Measurements from ENCODE around the gene NXPE4.

Gene NXPE4

GRCh38 chr11:114553642-114554041 is 41.9 kb downstream of the NXPE4 start:
- Histone ChIP-seq H3K4me2 (ENCODE audit: low read length) (no peak overlapping the region), H3K9me3 (ENCODE audit: insufficient read depth, low read length) (no peaks in the 10 kb centered on the region), H3K4me3 (ENCODE audit: low read length) (no peak overlapping the region), H4K20me1 (ENCODE audit: insufficient read depth, low read length) (no peaks in the 10 kb centered on the region), H3K27me3 (ENCODE audit: low read depth, low read length) (no peaks in the 10 kb centered on the region), H3K36me3 (replicated peaks; ENCODE audit: low read depth, low read length) (no peaks in the 10 kb centered on the region), H3K27ac (ENCODE audit: low read length) (no peak overlapping the region), H3K4me1 (ENCODE audit: low read length) (no peaks in the 10 kb centered on the region), H3K9ac (ENCODE audit: low read length) (no peak overlapping the region), H3K79me2 (ENCODE audit: low read length) (no peaks in the 10 kb centered on the region), H2AFZ (ENCODE audit: low read depth, low read length) (no peak overlapping the region)
- TF ChIP-seq CTCF (IDR thresholded peaks at IDR 0.05; ENCODE audit: low read depth, low read length), result no peak
- no peak for TF ChIP-seq EZH2phosphoT487 (IDR thresholded peaks at IDR 0.05; ENCODE audit: low read depth)

GRCh38 chr11:114551060-114551459 is 44.5 kb downstream of the NXPE4 start:
- H3K4me1 ChIP-seq (ENCODE audit: low read length), result no peaks in the 10 kb centered on the region
- H3K27me3 ChIP-seq (ENCODE audit: low read depth, low read length), result no peaks in the 10 kb centered on the region
- H3K9me3 ChIP-seq (ENCODE audit: insufficient read depth, low read length), result no peaks in the 10 kb centered on the region
- no peak overlapping the region for H3K4me3 ChIP-seq (ENCODE audit: low read length)
- no peak overlapping the region for H2AFZ ChIP-seq (ENCODE audit: low read depth, low read length)
- no peaks in the 10 kb centered on the region for H3K79me2 ChIP-seq (ENCODE audit: low read length)
- H4K20me1 ChIP-seq (ENCODE audit: insufficient read depth, low read length), result no peaks in the 10 kb centered on the region
- no peaks in the 10 kb centered on the region for H3K36me3 ChIP-seq (replicated peaks; ENCODE audit: low read depth, low read length)
- no peak overlapping the region for H3K27ac ChIP-seq (ENCODE audit: low read length)
- no peak for TF ChIP-seq CTCF (IDR thresholded peaks at IDR 0.05; ENCODE audit: low read depth, low read length)
- TF ChIP-seq EZH2phosphoT487 (IDR thresholded peaks at IDR 0.05; ENCODE audit: low read depth), result no peak
- H3K4me2 ChIP-seq (ENCODE audit: low read length), result no peak overlapping the region
- H3K9ac ChIP-seq (ENCODE audit: low read length), result no peak overlapping the region

- Histone ChIP-seq H3K27ac (ENCODE audit: low read length) (no peak overlapping the region), H3K4me2 (ENCODE audit: low read length) (no peak overlapping the region), H3K4me3 (ENCODE audit: low read length) (no peak overlapping the region), H4K20me1 (ENCODE audit: insufficient read depth, low read length) (no peaks in the 10 kb centered on the region), H3K4me1 (ENCODE audit: low read length) (no peaks in the 10 kb centered on the region), H3K79me2 (ENCODE audit: low read length) (no peaks in the 10 kb centered on the region), H3K9ac (ENCODE audit: low read length) (no peak overlapping the region), H3K9me3 (ENCODE audit: insufficient read depth, low read length) (no peaks in the 10 kb centered on the region), H2AFZ (ENCODE audit: low read depth, low read length) (no peak overlapping the region), H3K36me3 (replicated peaks; ENCODE audit: low read depth, low read length) (no peaks in the 10 kb centered on the region), H3K27me3 (ENCODE audit: low read depth, low read length) (no peaks in the 10 kb centered on the region)
- TF ChIP-seq EZH2phosphoT487 (IDR thresholded peaks at IDR 0.05; ENCODE audit: low read depth), result no peak
These were observed 69.9 kb downstream of the NXPE4 start for GRCh38 chr11:114525682-114526081.

- Histone ChIP-seq H3K27me3 (ENCODE audit: low read depth, low read length) (no peaks in the 10 kb centered on the region), H3K4me3 (ENCODE audit: low read length) (no peak overlapping the region), H3K79me2 (ENCODE audit: low read length) (no peaks in the 10 kb centered on the region), H2AFZ (ENCODE audit: low read depth, low read length) (no peak overlapping the region), H3K4me1 (ENCODE audit: low read length) (no peaks in the 10 kb centered on the region), H3K9ac (ENCODE audit: low read length) (no peak overlapping the region), H3K4me2 (ENCODE audit: low read length) (no peak overlapping the region), H3K36me3 (replicated peaks; ENCODE audit: low read depth, low read length) (no peaks in the 10 kb centered on the region), H4K20me1 (ENCODE audit: insufficient read depth, low read length) (no peaks in the 10 kb centered on the region), H3K27ac (ENCODE audit: low read length) (no peak overlapping the region), H3K9me3 (ENCODE audit: insufficient read depth, low read length) (no peaks in the 10 kb centered on the region)
- TF ChIP-seq EZH2phosphoT487 (IDR thresholded peaks at IDR 0.05; ENCODE audit: low read depth) (no peak), CTCF (IDR thresholded peaks at IDR 0.05; ENCODE audit: low read depth, low read length) (no peak)
These were observed 71.5 kb downstream of the NXPE4 start for GRCh38 chr11:114524122-114524521.

- no peak overlapping the region for H2AFZ ChIP-seq (ENCODE audit: low read depth, low read length)
- no peak overlapping the region for H3K9ac ChIP-seq (ENCODE audit: low read length)
- no peaks in the 10 kb centered on the region for H3K27me3 ChIP-seq (ENCODE audit: low read depth, low read length)
- H3K4me2 ChIP-seq (ENCODE audit: low read length), result no peak overlapping the region
- H3K79me2 ChIP-seq (ENCODE audit: low read length), result no peaks in the 10 kb centered on the region
- H3K4me3 ChIP-seq (ENCODE audit: low read length), result no peak overlapping the region
- no peaks in the 10 kb centered on the region for H3K9me3 ChIP-seq (ENCODE audit: insufficient read depth, low read length)
- H3K36me3 ChIP-seq (replicated peaks; ENCODE audit: low read depth, low read length), result no peaks in the 10 kb centered on the region
- H3K27ac ChIP-seq (ENCODE audit: low read length), result no peak overlapping the region
- no peaks in the 10 kb centered on the region for H3K4me1 ChIP-seq (ENCODE audit: low read length)
- no peaks in the 10 kb centered on the region for H4K20me1 ChIP-seq (ENCODE audit: insufficient read depth, low read length)
- TF ChIP-seq CTCF (IDR thresholded peaks at IDR 0.05; ENCODE audit: low read depth, low read length) (no peak), EZH2phosphoT487 (IDR thresholded peaks at IDR 0.05; ENCODE audit: low read depth) (no peak)
These were observed 72.8 kb downstream of the NXPE4 start for GRCh38 chr11:114522818-114523217.
